Tibial nerve (tissue), 4 donors: ENCODE measurements around the gene TYMS. TPM values are rescaled to one million over a fixed set of nuclear protein-coding genes. Genes with fewer than 3 reads are reported as not detected.

Source experiments
- DNase-seq, 2 donors: peaks; one replicate each; pipeline ENCODE4 v3.0.0-alpha.2; 2019; ENCODE audit warnings: low spot score in 2 of 2
- H3K27ac ChIP-seq, 4 donors: fragments of 200-600 bp; sonication (generic) in 3 of 4; one replicate each; pipeline ENCODE4 v1.5.1; 2017 to 2019; ENCODE audit warnings: mild to moderate bottlenecking in 1 of 4
- H3K27me3 ChIP-seq, 2 donors: fragments of 200-600 bp; sonication (generic) in 1 of 2; one replicate each; pipeline versions ENCODE4 v1.5.1 to v1.6.0; 2017 to 2019
- H3K36me3 ChIP-seq, 3 donors: fragments of 200-600 bp; sonication (generic); one replicate each; pipeline ENCODE4 v1.5.1; 2018 to 2019
- H3K4me1 ChIP-seq, 4 donors: fragments of 200-600 bp; sonication (generic) in 3 of 4; one replicate each; pipeline ENCODE4 v1.5.1; 2017 to 2019
- H3K4me3 ChIP-seq, 4 donors: fragments of 200-600 bp; sonication (generic) in 3 of 4; one replicate each; pipeline ENCODE4 v1.5.1; 2017 to 2019; ENCODE audit warnings: mild to moderate bottlenecking in 1 of 4, moderate library complexity in 1 of 4
- H3K9me3 ChIP-seq, 4 donors: fragments of 200-600 bp; sonication (generic) in 3 of 4; one replicate each; pipeline ENCODE4 v1.5.1; 2017 to 2019
- CTCF ChIP-seq, 5 experiments: fragments of 200-600 bp in 3 of 5; fragments of 450-650 bp in 2 of 5; sonication (generic) in 3 of 5; IDR thresholded peaks; one replicate each; pipeline ENCODE4 v1.5.1; 2016 to 2019; ENCODE audit warnings: antibody characterized with exemption in 5 of 5, mild to moderate bottlenecking in 3 of 5, moderate library complexity in 2 of 5
- EP300 ChIP-seq, 2 donors: sonication (generic); formaldehyde crosslinking; IDR thresholded peaks; one replicate each; pipeline ENCODE4 v1.6.1; 2017; ENCODE audit warnings: antibody characterized with exemption in 2 of 2, mild to moderate bottlenecking in 1 of 2
- POLR2A ChIP-seq, 2 donors: fragments of 450-650 bp; IDR thresholded peaks; one replicate each; pipeline ENCODE4 v1.6.1; 2017; ENCODE audit warnings: antibody characterized with exemption in 2 of 2, mild to moderate bottlenecking in 2 of 2, moderate library complexity in 2 of 2
- WGBS, 2 donors: methylation state at CpG; one replicate each; pipeline ENCODE4 v1.1.5; 2018; 5-methylcytosine and 5-hydroxymethylcytosine counted together
- total RNA-seq, 4 donors: library from RNA; depleted of rRNA; stranded (reverse); fragments of >200 nt; gene quantifications; one replicate each; pipeline ENCODE4 v1.1.0, GENCODE V29; 2016

Gene TYMS
- total RNA-seq, 4 donors from 2014 or later = 0.84 to 4.2 (median 0.90) TPM; not detected in 1

DNA sequence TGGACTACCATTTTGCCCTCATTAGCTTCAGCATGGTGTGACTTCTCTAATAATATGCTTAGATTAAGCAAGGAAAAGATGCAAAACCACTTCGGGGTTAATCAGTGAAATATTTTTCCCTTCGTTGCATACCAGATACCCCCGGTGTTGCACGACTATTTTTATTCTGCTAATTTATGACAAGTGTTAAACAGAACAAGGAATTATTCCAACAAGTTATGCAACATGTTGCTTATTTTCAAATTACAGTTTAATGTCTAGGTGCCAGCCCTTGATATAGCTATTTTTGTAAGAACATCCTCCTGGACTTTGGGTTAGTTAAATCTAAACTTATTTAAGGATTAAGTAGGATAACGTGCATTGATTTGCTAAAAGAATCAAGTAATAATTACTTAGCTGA is 16.3 kb downstream of the TYMS start:
- H3K36me3 ChIP-seq = peaks cover 0 to 84% (median 3%) of the 10 kb centered on the region in 3 donors
- 57 to 58% methylated on average over 5 of the region's 5 CpGs for WGBS, 2 donors

GRCh38 chr18:675307-675706 is 17.9 kb downstream of the TYMS start:
- no peak for DNase-seq
- 94 to 95% methylated on average over 7 of the region's 7 CpGs for WGBS, 2 donors
- Histone ChIP-seq H3K4me3 (no peak overlapping the region), H3K4me1 (no peaks in the 10 kb centered on the region), H3K36me3 (peaks cover 0 to 88% (median 3%) of the 10 kb centered on the region in 3 donors), H3K9me3 (no peaks in the 10 kb centered on the region), H3K27ac (no peak overlapping the region), H3K27me3 (no peaks in the 10 kb centered on the region)
- TF ChIP-seq POLR2A (IDR thresholded peaks at IDR 0.05) (no peak), CTCF (IDR thresholded peaks at IDR 0.05) (no peak), EP300 (IDR thresholded peaks at IDR 0.05) (no peak)

More for the DNA sequence above, 16.3 kb downstream of the TYMS start:
- H3K27me3 ChIP-seq = no peaks in the 10 kb centered on the region
- no peaks in the 10 kb centered on the region for H3K9me3 ChIP-seq
- no peak for DNase-seq
- no peak overlapping the region for H3K4me3 ChIP-seq
- no peak overlapping the region for H3K27ac ChIP-seq
- TF ChIP-seq CTCF (IDR thresholded peaks at IDR 0.05) = no peak
- TF ChIP-seq EP300 (IDR thresholded peaks at IDR 0.05) = no peak
- TF ChIP-seq POLR2A (IDR thresholded peaks at IDR 0.05) = no peak
- no peaks in the 10 kb centered on the region for H3K4me1 ChIP-seq

DNA sequence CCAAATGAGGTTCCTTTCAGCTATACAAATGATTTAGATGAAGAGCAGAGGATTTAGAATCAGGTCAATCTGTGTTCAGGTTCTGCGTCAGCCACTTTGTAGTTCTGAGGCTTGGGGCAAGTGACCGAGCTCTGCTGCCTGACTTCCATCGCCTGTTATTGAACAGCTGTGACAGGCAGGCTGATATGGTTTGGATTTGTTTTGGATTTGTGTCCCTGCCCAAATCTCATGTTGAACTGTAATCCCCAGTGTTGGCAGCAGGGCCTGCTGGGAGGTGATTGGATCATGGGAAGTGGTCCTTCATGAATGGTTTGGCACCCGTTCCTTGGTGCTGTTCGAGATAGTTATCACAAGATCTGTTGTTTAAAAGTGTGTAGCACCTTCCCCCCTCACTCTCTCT is 18.6 kb downstream of the TYMS start:
- TF ChIP-seq EP300 (IDR thresholded peaks at IDR 0.05) (no peak), POLR2A (IDR thresholded peaks at IDR 0.05) (no peak), CTCF (IDR thresholded peaks at IDR 0.05) (no peak)
- Histone ChIP-seq H3K9me3 (no peaks in the 10 kb centered on the region), H3K27me3 (no peaks in the 10 kb centered on the region), H3K4me3 (no peak overlapping the region), H3K36me3 (peaks cover 0 to 84% (median 3%) of the 10 kb centered on the region in 3 donors), H3K4me1 (no peaks in the 10 kb centered on the region), H3K27ac (no peak overlapping the region)
- DNase-seq = no peak
- WGBS, 2 donors = 90 to 93% methylated on average over 5 of the region's 5 CpGs

- peaks cover 0 to 84% (median 3%) of the 10 kb centered on the region in 3 donors for H3K36me3 ChIP-seq
- WGBS, 2 donors = 94 to 95% methylated on average over 3 of the region's 3 CpGs
Measured at GRCh38 chr18:676736-677135, 19.3 kb downstream of the TYMS start.

GRCh38 chr18:677145-677544 is 19.7 kb downstream of the TYMS start:
- Histone ChIP-seq H3K36me3 (peaks cover 0 to 84% (median 3%) of the 10 kb centered on the region in 3 donors), H3K4me3 (no peak overlapping the region), H3K4me1 (no peaks in the 10 kb centered on the region), H3K9me3 (no peaks in the 10 kb centered on the region), H3K27ac (no peak overlapping the region), H3K27me3 (no peaks in the 10 kb centered on the region)
- no peak for DNase-seq
- 37 to 88% methylated on average over 4 of the region's 4 CpGs for WGBS, 2 donors
- TF ChIP-seq CTCF (IDR thresholded peaks at IDR 0.05) (no peak), POLR2A (IDR thresholded peaks at IDR 0.05) (no peak), EP300 (IDR thresholded peaks at IDR 0.05) (no peak)

More at GRCh38 chr18:676736-677135, 19.3 kb downstream of the TYMS start:
- no peak overlapping the region for H3K27ac ChIP-seq
- TF ChIP-seq EP300 (IDR thresholded peaks at IDR 0.05) (no peak), CTCF (IDR thresholded peaks at IDR 0.05) (no peak), POLR2A (IDR thresholded peaks at IDR 0.05) (no peak)
- no peaks in the 10 kb centered on the region for H3K27me3 ChIP-seq
- no peak overlapping the region for H3K4me3 ChIP-seq
- H3K4me1 ChIP-seq = no peaks in the 10 kb centered on the region
- H3K9me3 ChIP-seq = no peaks in the 10 kb centered on the region
- DNase-seq = no peak
